Esophagus squamous epithelium (tissue), 5 donors: Measurements from ENCODE around the gene MVB12A. TPM values are rescaled to one million over a fixed set of nuclear protein-coding genes. Genes with fewer than 3 reads are reported as not detected.

Experiments
- DNase-seq: peaks from one replicate; lab custom pipeline; 2025; lab: John Stamatoyannopoulos, UW
- H3K27ac ChIP-seq, 4 donors: fragments of 200-600 bp; sonication (generic); one replicate each; pipeline ENCODE4 v1.5.1; 2016 to 2019; ENCODE audit warnings: mild to moderate bottlenecking in 1 of 4
- H3K27me3 ChIP-seq, 4 donors: fragments of 200-600 bp; sonication (generic); 1 replicate in 3 of 4; 2 replicates in 1 of 4; pipeline versions ENCODE4 v1.5.1 to v1.6.0; 2017 to 2021; ENCODE audit warnings: antibody characterized with exemption in 1 of 4
- H3K36me3 ChIP-seq, 3 donors: fragments of 200-600 bp; sonication (generic); one replicate each; pipeline ENCODE4 v1.5.1; 2016 to 2019
- H3K4me1 ChIP-seq, 3 donors: fragments of 200-600 bp; sonication (generic); one replicate each; pipeline ENCODE4 v1.5.1; 2017 to 2019
- H3K4me3 ChIP-seq, 4 donors: fragments of 200-600 bp; sonication (generic); 1 replicate in 3 of 4; 2 replicates in 1 of 4; pipeline ENCODE4 v1.5.1; 2016 to 2019; ENCODE audit warnings: mild to moderate bottlenecking in 2 of 4, moderate library complexity in 1 of 4
- H3K9me3 ChIP-seq, 3 donors: fragments of 200-600 bp; sonication (generic); one replicate each; pipeline ENCODE4 v1.5.1; 2016 to 2019
- CTCF ChIP-seq, 6 experiments: fragments of 450-650 bp in 4 of 6; fragments of 200-600 bp in 2 of 6; sonication (generic) in 2 of 6; IDR thresholded peaks; one replicate each; pipeline ENCODE4 v1.5.1; 2016 to 2019; ENCODE audit warnings: antibody characterized with exemption in 6 of 6, mild to moderate bottlenecking in 4 of 6, moderate library complexity in 4 of 6
- POLR2A ChIP-seq, 4 donors: fragments of 450-650 bp; IDR thresholded peaks; one replicate each; pipeline ENCODE4 v1.6.1; 2017; ENCODE audit warnings: antibody characterized with exemption in 4 of 4, mild to moderate bottlenecking in 4 of 4, moderate library complexity in 3 of 4
- WGBS, 2 donors: methylation state at CpG; one replicate each; pipeline ENCODE4 v1.1.5; 2018; 5-methylcytosine and 5-hydroxymethylcytosine counted together
- intact Hi-C: fragments of 100-400 bp; cut with DNase I; formaldehyde crosslinking; loops from one replicate; pipeline ENCODE4 v1.15.0; 2022
- total RNA-seq, 4 donors: library from RNA; depleted of rRNA; stranded (reverse); fragments of >200 nt; gene quantifications; one replicate each; pipeline ENCODE4 v1.1.0, GENCODE V29; 2016
- donor health status: DM: yes; HTN: yes; CAD: no.

Gene MVB12A
- total RNA-seq, 4 donors from 2014 or later = 54.0 to 96.3 (median 61.7) TPM

- DNase-seq = no peak
- peak overlapping the region in 3 of 4 donors; percentile 39 to 91 (median 88) for H3K27ac ChIP-seq
- H3K27me3 ChIP-seq = no peaks in the 10 kb centered on the region
- intact Hi-C loops = no loop called here
- H3K36me3 ChIP-seq = peaks cover 0 to 5% (median 0%) of the 10 kb centered on the region in 3 donors
- WGBS, 2 donors = 82 to 90% methylated on average over 6 of the region's 6 CpGs
- H3K9me3 ChIP-seq = no peaks in the 10 kb centered on the region
- TF ChIP-seq CTCF (IDR thresholded peaks at IDR 0.05) = no peak
- no peak for TF ChIP-seq POLR2A (IDR thresholded peaks at IDR 0.05)
- peaks cover 22 to 56% (median 23%) of the 10 kb centered on the region in 3 donors for H3K4me1 ChIP-seq
- peak overlapping the region in 3 of 4 donors; percentile 41 to 67 (median 43) for H3K4me3 ChIP-seq
Observed at GRCh38 chr19:17404015-17404414, 15.8 kb upstream of the MVB12A start.

GRCh38 chr19:17404621-17405249, 15.1 kb upstream of the MVB12A start:
- intact Hi-C loops = no loop called here
- peak overlapping the region; percentile 22 to 67 (median 42) for H3K4me3 ChIP-seq

GRCh38 chr19:17405250-17406045, 14.4 kb upstream of the MVB12A start, which contains the start of gene BST2:
TSS of gene BST2 (minus strand) at chr19:17405630. CDS start at chr19:17405575, 55 bp downstream.
- no peak for DNase-seq
- H3K27ac ChIP-seq = peak within 1 kb of the TSS; percentile 80 to 92 (median 90)
- WGBS, 2 donors = 25 to 55% methylated on average over 7 of the region's 18 CpGs
- H3K27me3 ChIP-seq = no peaks in the 10 kb centered on the region
- H3K9me3 ChIP-seq = no peaks in the 10 kb centered on the region
- peak within 1 kb of the TSS; percentile 22 to 67 (median 42) for H3K4me3 ChIP-seq
- intact Hi-C loops = no loop called here
- H3K36me3 ChIP-seq = peaks cover 0 to 5% (median 0%) of the 10 kb centered on the region in 3 donors
- TF ChIP-seq CTCF (IDR thresholded peaks at IDR 0.05) = peak in 1 of 6 experiments; percentile 3
- peak in 1 of 4 donors; percentile 30 for TF ChIP-seq POLR2A (IDR thresholded peaks at IDR 0.05)
- H3K4me1 ChIP-seq = peaks cover 22 to 56% (median 23%) of the 10 kb centered on the region in 3 donors

More at GRCh38 chr19:17404621-17405249, 15.1 kb upstream of the MVB12A start:
- no peak for TF ChIP-seq POLR2A (IDR thresholded peaks at IDR 0.05)
- TF ChIP-seq CTCF (IDR thresholded peaks at IDR 0.05) = no peak
- H3K27me3 ChIP-seq = no peaks in the 10 kb centered on the region
- H3K27ac ChIP-seq = peak overlapping the region; percentile 80 to 92 (median 90)
- no peak for DNase-seq
- peaks cover 22 to 56% (median 23%) of the 10 kb centered on the region in 3 donors for H3K4me1 ChIP-seq
- 59 to 63% methylated on average over 4 to 6 of the region's 7 CpGs for WGBS, 2 donors
- no peaks in the 10 kb centered on the region for H3K9me3 ChIP-seq
- peaks cover 0 to 5% (median 0%) of the 10 kb centered on the region in 3 donors for H3K36me3 ChIP-seq

- WGBS, 2 donors = 48 to 53% methylated on average over 7 to 9 of the region's 10 CpGs
- intact Hi-C loops = no loop called here
- H3K4me3 ChIP-seq = peak overlapping the region; percentile 22 to 67 (median 42)
- H3K4me1 ChIP-seq = peaks cover 22 to 56% (median 23%) of the 10 kb centered on the region in 3 donors
- TF ChIP-seq CTCF (IDR thresholded peaks at IDR 0.05) = no peak
- TF ChIP-seq POLR2A (IDR thresholded peaks at IDR 0.05) = no peak
- peak overlapping the region; percentile 80 to 92 (median 90) for H3K27ac ChIP-seq
- no peaks in the 10 kb centered on the region for H3K27me3 ChIP-seq
- DNase-seq = no peak
- peaks cover 0 to 5% (median 0%) of the 10 kb centered on the region in 3 donors for H3K36me3 ChIP-seq
- no peaks in the 10 kb centered on the region for H3K9me3 ChIP-seq
Observed at GRCh38 chr19:17406046-17406886, 13.6 kb upstream of the MVB12A start.
